Activated effector memory CD4-positive, alpha-beta T cell treated with Interleukin-2 at 50 U/mL for 16 hours (primary cell): ENCODE data around the gene SMKR1.
"Not testable (repeated sequence)": the region's sequence is repeated elsewhere in the genome, so short reads cannot be mapped to it uniquely, and the experiment has no call there.

ENCODE experiments used
- DNase-seq: peaks from one replicate; pipeline ENCODE4 v3.0.0-alpha.2; 2020

The SMKR1 gene

DNA sequence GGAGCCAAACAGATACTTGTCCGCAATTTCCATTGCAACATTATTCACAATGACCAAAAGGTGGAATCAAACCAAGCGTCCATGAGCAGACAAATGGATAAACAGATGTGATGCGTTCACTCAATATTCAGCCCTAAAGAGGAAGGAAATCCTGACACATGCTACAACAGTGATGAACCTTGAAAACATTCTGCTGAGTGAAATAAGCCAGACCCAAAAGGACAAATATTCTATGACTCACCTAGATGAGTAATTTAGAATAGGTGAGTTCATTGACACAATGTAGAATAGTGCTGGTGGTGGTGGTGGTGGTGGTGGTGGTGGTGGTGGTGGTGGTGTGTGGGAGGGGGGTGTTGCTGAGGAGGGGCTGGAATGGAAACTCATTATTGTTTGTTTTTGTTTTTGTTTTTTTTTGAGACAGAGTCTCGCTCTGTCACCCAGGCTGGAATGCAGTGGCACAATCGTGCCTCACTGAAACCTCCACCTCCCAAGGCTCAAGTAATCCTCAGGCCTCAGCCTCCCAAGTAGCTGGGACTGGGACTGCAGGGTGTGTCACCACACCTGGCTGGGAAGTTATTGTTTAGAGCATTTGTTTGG lies 28.6 kb downstream of the SMKR1 start:
- no peak for DNase-seq

- no peak for DNase-seq
Measured at GRCh38 chr7:129531721-129532120, 29.4 kb downstream of the SMKR1 start.

- DNase-seq = no peak
Measured at GRCh38 chr7:129532375-129532774, 30.0 kb downstream of the SMKR1 start.

DNA sequence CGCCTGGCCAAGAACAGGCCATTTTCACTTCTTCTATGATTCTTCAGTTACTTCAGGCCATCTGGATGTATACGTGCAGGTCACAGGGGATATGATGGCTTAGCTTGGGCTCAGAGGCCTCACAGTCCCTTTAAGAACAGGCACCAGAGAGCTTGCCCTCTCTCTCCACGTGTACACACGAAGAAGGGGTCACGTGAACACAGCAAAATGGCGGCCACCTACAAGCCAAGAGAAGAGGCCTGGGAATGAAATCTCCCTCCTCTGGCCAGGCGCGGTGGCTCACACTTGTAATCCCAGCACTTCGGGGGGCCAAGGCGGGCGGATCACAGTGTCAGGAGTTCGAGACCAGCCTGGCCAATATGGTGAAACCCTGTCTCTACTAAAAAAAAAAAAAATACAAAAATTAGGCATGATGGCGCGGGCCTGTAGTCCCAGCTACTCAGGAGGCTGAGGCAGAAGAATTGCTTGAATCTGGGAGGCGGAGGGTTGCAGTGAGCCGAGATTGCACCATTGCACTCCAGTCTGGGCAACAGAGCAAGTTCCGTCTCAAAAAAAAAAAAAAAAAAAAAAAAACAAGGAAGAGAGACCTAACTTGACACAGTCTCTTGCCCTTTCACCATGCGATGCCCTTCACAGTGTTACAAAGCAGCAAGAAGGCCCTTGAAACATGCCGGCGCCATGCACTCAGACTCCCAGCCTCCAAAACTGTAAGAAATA lies 32.4 kb downstream of the SMKR1 start:
- DNase-seq = not testable (repeated sequence)

- DNase-seq = no peak
Measured at GRCh38 chr7:129535896-129536295, 33.6 kb downstream of the SMKR1 start.

DNA sequence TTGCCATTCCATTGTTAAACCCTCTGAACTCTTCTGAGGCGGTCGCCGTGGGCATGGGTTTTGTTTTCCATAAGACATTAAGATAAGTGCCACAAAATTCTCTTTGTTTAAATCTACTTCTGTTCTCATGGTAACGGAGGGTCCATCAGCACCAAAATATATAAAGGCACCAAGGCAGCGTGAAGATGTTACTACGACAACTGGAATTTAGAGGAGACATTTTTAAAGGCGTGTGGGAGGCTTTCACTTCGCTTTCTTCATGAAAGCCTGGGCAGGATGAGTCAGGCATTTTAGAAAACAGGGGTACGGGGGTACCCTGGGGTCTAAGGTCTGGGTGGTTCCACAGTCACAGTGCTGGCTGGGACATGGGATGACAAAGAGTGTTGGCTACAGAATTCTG lies 34.0 kb downstream of the SMKR1 start:
- no peak for DNase-seq

- no peak for DNase-seq
Measured at GRCh38 chr7:129538790-129539189, 36.5 kb downstream of the SMKR1 start.

- no peak for DNase-seq
Measured at GRCh38 chr7:129540340-129540739, 38.0 kb downstream of the SMKR1 start.

DNA sequence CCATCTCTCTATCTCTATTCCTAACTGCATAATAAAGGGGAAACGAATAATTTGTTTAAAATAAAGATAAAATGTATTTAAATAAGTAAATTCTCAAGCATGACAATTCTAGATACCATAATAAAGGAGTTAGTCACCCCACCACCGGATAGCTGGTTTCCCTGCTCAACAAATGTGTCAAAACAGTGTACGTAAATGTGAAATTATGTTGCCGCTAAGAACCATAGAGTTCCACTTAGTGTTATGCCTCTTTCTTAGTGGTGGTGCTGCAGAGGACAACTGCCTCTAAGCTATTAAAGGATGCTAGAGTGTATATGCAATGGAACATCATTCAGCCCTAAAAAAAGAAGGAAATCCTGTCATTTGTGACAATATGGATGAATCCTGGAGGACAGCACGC lies 42.4 kb downstream of the SMKR1 start:
- DNase-seq = no peak

- no peak for DNase-seq
Measured at GRCh38 chr7:129550693-129551360, 48.5 kb downstream of the SMKR1 start.

DNA sequence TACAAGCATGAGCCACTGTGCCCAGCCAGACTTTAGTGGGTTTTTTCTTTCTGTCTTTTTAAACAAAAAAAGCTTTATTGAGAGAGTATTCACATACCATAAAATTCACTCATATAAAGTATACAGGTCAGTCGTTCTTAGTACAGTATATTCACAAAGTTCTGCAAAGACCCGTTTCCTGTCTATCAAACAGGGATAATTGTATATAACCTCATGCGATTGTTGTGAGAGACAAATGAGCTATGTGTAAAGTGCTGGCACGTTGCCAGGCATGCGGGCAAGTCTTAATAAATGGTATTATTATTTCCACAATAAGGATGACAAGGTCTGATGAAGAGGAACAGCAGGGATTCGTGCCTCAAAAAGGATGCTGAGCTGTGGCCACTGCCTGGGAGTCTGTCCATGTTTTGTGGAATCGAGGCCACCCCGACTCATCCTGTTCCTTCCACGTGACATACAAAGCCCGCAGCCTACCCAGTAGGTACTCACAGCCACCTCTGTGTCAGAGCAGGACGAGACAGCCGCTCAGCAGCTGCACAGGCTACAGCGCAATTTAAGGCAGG lies 51.6 kb downstream of the SMKR1 start:
- DNase-seq = peak; percentile 25

GRCh38 chr7:129556607-129557133 lies 54.3 kb downstream of the SMKR1 start:
- no peak for DNase-seq

DNA sequence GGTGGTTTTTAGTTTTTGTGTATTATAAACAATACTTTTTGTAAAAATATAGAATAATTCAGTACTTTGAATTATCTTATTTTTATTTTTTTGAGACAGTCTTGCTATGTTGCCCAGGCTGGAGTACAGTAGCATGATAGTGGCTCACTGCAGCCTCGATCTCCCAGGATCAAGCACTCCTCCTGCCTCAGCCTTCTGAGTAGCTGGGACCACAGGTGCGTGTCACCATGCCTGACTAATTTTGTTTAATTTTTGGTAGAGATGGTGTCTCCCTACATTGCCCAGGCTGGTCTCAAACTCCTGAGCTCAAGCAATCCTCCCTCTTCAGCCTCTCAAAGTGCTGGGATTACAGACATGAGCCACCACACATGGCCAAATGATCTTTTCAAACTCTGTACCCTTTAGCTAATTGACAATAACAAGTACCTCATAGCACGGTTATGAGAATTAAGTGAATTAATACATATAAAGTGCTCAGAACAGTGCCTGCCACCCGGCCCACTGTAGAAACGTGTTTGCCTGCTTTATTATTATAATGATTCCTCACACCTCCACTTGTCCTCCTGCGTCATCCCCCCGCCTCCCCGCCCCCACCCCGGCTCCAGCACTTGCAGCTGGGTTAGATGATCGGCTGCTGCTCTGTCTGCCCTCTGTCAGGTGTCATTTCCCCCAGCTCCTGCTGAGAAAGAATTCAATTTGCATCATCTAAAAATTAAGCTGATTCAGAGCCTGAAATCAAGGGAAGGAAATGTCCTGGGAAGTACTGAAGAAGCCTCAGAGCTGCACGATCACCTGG lies 55.6 kb downstream of the SMKR1 start:
- DNase-seq = no peak

GRCh38 chr7:129559564-129559963 lies 57.2 kb downstream of the SMKR1 start:
- DNase-seq = no peak

- DNase-seq = no peak
Measured at GRCh38 chr7:129560831-129561230, 58.5 kb downstream of the SMKR1 start.

- no peak for DNase-seq
Measured at GRCh38 chr7:129561677-129562359, 59.5 kb downstream of the SMKR1 start.
